ENCODE data around the gene TLR9.

DNA sequence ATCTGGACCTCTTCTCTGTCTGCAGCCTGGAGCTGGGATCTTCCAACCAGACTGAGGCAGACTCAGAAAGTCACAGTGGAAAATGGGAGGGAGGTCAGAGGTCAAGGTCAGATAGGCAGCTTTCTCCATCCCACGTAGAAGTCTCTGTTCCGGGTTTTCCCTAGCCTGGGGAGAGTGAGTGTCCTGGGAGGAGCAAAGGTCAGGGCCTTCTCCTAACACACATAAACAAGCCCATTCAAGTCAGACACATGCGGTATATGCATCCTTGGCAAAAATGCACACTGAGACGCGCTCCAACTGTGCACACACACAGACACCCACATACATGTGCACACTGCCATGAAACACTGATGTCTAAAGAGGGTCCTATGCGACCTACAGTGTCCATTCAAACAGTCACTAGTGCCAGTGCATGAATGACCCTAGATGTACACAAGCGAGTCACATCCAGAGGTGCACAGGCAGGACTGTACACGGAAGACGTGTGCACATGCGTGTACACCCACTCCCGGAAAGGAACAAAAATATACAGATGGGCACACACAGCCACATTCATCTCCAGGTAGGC lies 12.8 kb upstream of the TLR9 start:
- TF ChIP-seq ELF4 (IDR thresholded peaks at IDR 0.05) (no peak), CTBP1 (IDR thresholded peaks at IDR 0.05; ENCODE audit: borderline replicate concordance) (no peak), SUZ12 (IDR thresholded peaks at IDR 0.05) (no peak), BHLHE40 (IDR thresholded peaks at IDR 0.05; ENCODE audit: borderline replicate concordance) (no peak)

Data from HEK293T (cell line).